ENCODE data around the gene CCDC77. TPM values are rescaled to one million over a fixed set of nuclear protein-coding genes. Genes with fewer than 3 reads are reported as not detected.
"Not testable (repeated sequence)": the region's sequence is repeated elsewhere in the genome, so short reads cannot be mapped to it uniquely, and the experiment has no call there.

The CCDC77 gene
- total RNA-seq, 4 donors from 2014 or later = 2.4 to 6.7 (median 2.9) TPM

- Histone ChIP-seq H3K36me3 (peaks cover 0 to 10% (median 4%) of the 10 kb centered on the region in 4 donors), H3K4me1 (no peaks in the 10 kb centered on the region), H3K9me3 (no peaks in the 10 kb centered on the region), H3K27ac (no peak overlapping the region), H3K27me3 (no peaks in the 10 kb centered on the region), H3K4me3 (no peak overlapping the region)
- in situ Hi-C loops (cut with MboI; ENCODE audit: low pct_ligation_motif_present in 1 of 4, low pct_unique_long_range_greater_than_20kb in 1 of 4, low sequenced_read_pairs in 3 of 4) (no loop called here), intact Hi-C loops (cut with DNase I; ENCODE audit: low total_unique reads) (no loop called here)
- no peak for DNase-seq
- no peak for TF ChIP-seq POLR2AphosphoS5 (IDR thresholded peaks at IDR 0.05)
- no peak for TF ChIP-seq EP300 (IDR thresholded peaks at IDR 0.05; ENCODE audit: low read depth)
- no peak for TF ChIP-seq CTCF (IDR thresholded peaks at IDR 0.05)
- TF ChIP-seq POLR2A (IDR thresholded peaks at IDR 0.05) = no peak
- WGBS, 2 donors (ENCODE audit: low coverage in 1 of 2) = 85 to 93% methylated on average over 2 of the region's 2 CpGs
These were observed 13.4 kb downstream of the CCDC77 start for GRCh38 chr12:414859-415258.

- no peaks in the 10 kb centered on the region for H3K27me3 ChIP-seq
- H3K9me3 ChIP-seq = no peaks in the 10 kb centered on the region
- 98% methylated on average over 6 of the region's 6 CpGs; no CpG with 5 or more reads in 1 of the 2 donors for WGBS, 2 donors (ENCODE audit: low coverage in 1 of 2)
- H3K4me1 ChIP-seq = no peaks in the 10 kb centered on the region
- in situ Hi-C loops (cut with MboI; ENCODE audit: low pct_ligation_motif_present in 1 of 4, low pct_unique_long_range_greater_than_20kb in 1 of 4, low sequenced_read_pairs in 3 of 4) = no loop called here
- intact Hi-C loops (cut with DNase I; ENCODE audit: low total_unique reads) = no loop called here
- H3K27ac ChIP-seq = no peak overlapping the region
- H3K4me3 ChIP-seq = no peak overlapping the region
- no peak for DNase-seq
- TF ChIP-seq CTCF (IDR thresholded peaks at IDR 0.05) (no peak), POLR2A (IDR thresholded peaks at IDR 0.05) (no peak), EP300 (IDR thresholded peaks at IDR 0.05; ENCODE audit: low read depth) (no peak), POLR2AphosphoS5 (IDR thresholded peaks at IDR 0.05) (no peak)
- peaks cover 0 to 9% (median 2%) of the 10 kb centered on the region in 4 donors for H3K36me3 ChIP-seq
These were observed 17.0 kb downstream of the CCDC77 start for GRCh38 chr12:418432-418831.

- Histone ChIP-seq H3K36me3 (peaks cover 0 to 10% (median 0%) of the 10 kb centered on the region in 4 donors), H3K27ac (no peak overlapping the region), H3K4me1 (no peaks in the 10 kb centered on the region), H3K9me3 (no peaks in the 10 kb centered on the region), H3K27me3 (no peaks in the 10 kb centered on the region), H3K4me3 (no peak overlapping the region)
- intact Hi-C loops (cut with DNase I; ENCODE audit: low total_unique reads) (no loop called here), in situ Hi-C loops (cut with MboI; ENCODE audit: low pct_ligation_motif_present in 1 of 4, low pct_unique_long_range_greater_than_20kb in 1 of 4, low sequenced_read_pairs in 3 of 4) (no loop called here)
- DNase-seq = no peak
- TF ChIP-seq POLR2AphosphoS5 (IDR thresholded peaks at IDR 0.05) = no peak
- TF ChIP-seq EP300 (IDR thresholded peaks at IDR 0.05; ENCODE audit: low read depth) = no peak
- TF ChIP-seq CTCF (IDR thresholded peaks at IDR 0.05) = no peak
- no peak for TF ChIP-seq POLR2A (IDR thresholded peaks at IDR 0.05)
- WGBS, 2 donors (ENCODE audit: low coverage in 1 of 2) = 90 to 100% methylated on average over 3 of the region's 3 CpGs
These were observed 21.1 kb downstream of the CCDC77 start for GRCh38 chr12:422526-422925.

- H3K36me3 ChIP-seq = peaks cover 0 to 22% (median 9%) of the 10 kb centered on the region in 4 donors
- 96 to 100% methylated on average over 2 of the region's 2 CpGs for WGBS, 2 donors (ENCODE audit: low coverage in 1 of 2)
- intact Hi-C loops (cut with DNase I; ENCODE audit: low total_unique reads); H3K9me3 ChIP-seq; H3K4me1 ChIP-seq; H3K27ac ChIP-seq; DNase-seq; H3K4me3 ChIP-seq; H3K27me3 ChIP-seq; in situ Hi-C loops (cut with MboI; ENCODE audit: low pct_ligation_motif_present in 1 of 4, low pct_unique_long_range_greater_than_20kb in 1 of 4, low sequenced_read_pairs in 3 of 4): not testable (repeated sequence)
These were observed 34.3 kb downstream of the CCDC77 start for GRCh38 chr12:435737-436136.
